H9 (cell line): ENCODE data around the gene TOM1L2. TPM values are rescaled to one million over a fixed set of nuclear protein-coding genes. Genes with fewer than 3 reads are reported as not detected.

Source experiments
- DNase-seq: peaks from one replicate; pipeline ENCODE4 v3.0.0-alpha.2; 2017
- H2AFZ ChIP-seq: one replicate; pipeline ENCODE4 v1.6.1; 2013; ENCODE audit warnings: mild to moderate bottlenecking, low read length, control low read depth, moderate library complexity
- H2AK5ac ChIP-seq: 2 replicates; pipeline ENCODE4 v1.6.1; 2013; ENCODE audit warnings: low read length, control low read depth, mixed read lengths; ENCODE audit not compliant: insufficient read length
- H2BK120ac ChIP-seq: one replicate; pipeline ENCODE4 v1.6.1; 2013; ENCODE audit warnings: low read depth, mild to moderate bottlenecking, low read length, control low read depth, inconsistent platforms; ENCODE audit not compliant: poor library complexity, severe bottlenecking
- H2BK12ac ChIP-seq: 2 replicates; pipeline ENCODE4 v1.6.1; 2013; ENCODE audit warnings: low read length, control low read depth, mixed read lengths, low read depth; ENCODE audit not compliant: insufficient read length
- H2BK15ac ChIP-seq: 2 replicates; pipeline ENCODE4 v1.6.1; 2013; ENCODE audit warnings: low read depth, low read length, control low read depth
- H2BK20ac ChIP-seq: one replicate; pipeline ENCODE4 v1.6.1; 2013; ENCODE audit warnings: low read depth, mild to moderate bottlenecking, low read length, control low read depth, inconsistent platforms; ENCODE audit not compliant: poor library complexity, severe bottlenecking
- H2BK5ac ChIP-seq: 2 replicates; pipeline ENCODE4 v1.6.1; 2013; ENCODE audit warnings: low read length, control low read depth, mixed read lengths; ENCODE audit not compliant: insufficient read length
- H3K14ac ChIP-seq: 2 replicates; pipeline ENCODE4 v1.6.1; 2013; ENCODE audit warnings: low read length, control low read depth; ENCODE audit not compliant: insufficient read depth
- H3K18ac ChIP-seq: 2 replicates; pipeline ENCODE4 v1.6.1; 2013; ENCODE audit warnings: low read depth, mild to moderate bottlenecking, mixed read lengths, low read length, control low read depth; ENCODE audit not compliant: insufficient read length
- H3K23ac ChIP-seq: 2 replicates; pipeline ENCODE4 v1.6.1; 2013; ENCODE audit warnings: low read length, control low read depth, mixed read lengths, low read depth; ENCODE audit not compliant: insufficient read length
- H3K23me2 ChIP-seq: 2 replicates; pipeline ENCODE4 v1.6.1; 2013; ENCODE audit warnings: low read depth, mild to moderate bottlenecking, mixed read lengths, low read length, control low read depth; ENCODE audit not compliant: insufficient read length, poor library complexity, severe bottlenecking
- H3K27ac ChIP-seq: 2 replicates; pipeline ENCODE4 v1.5.1; 2013; ENCODE audit warnings: low read length, control low read depth, mixed read lengths, low read depth; ENCODE audit not compliant: insufficient read length
- H3K27me3 ChIP-seq: 2 replicates; pipeline ENCODE4 v1.6.1; 2013; ENCODE audit warnings: low read length, control low read depth, inconsistent platforms; ENCODE audit not compliant: insufficient read depth
- H3K4ac ChIP-seq: 2 replicates; pipeline ENCODE4 v1.6.1; 2013; ENCODE audit warnings: low read depth, mild to moderate bottlenecking, control low read depth, inconsistent platforms, low read length, moderate library complexity
- H3K4me1 ChIP-seq: 2 replicates; pipeline ENCODE4 v1.6.1; 2013; ENCODE audit warnings: low read length, control low read depth, inconsistent platforms; ENCODE audit not compliant: insufficient read depth
- H3K4me2 ChIP-seq: 2 replicates; pipeline ENCODE4 v1.6.1; 2013; ENCODE audit warnings: low read length, control low read depth, mixed read lengths; ENCODE audit not compliant: insufficient read length, insufficient read depth
- H3K56ac ChIP-seq: 2 replicates; pipeline ENCODE4 v1.6.1; 2013; ENCODE audit warnings: low read depth, mild to moderate bottlenecking, mixed read lengths, low read length, control low read depth; ENCODE audit not compliant: insufficient read length
- H3K79me1 ChIP-seq: 2 replicates; pipeline ENCODE4 v1.6.1; 2013; ENCODE audit warnings: low read depth, mild to moderate bottlenecking, moderate library complexity, low read length, control low read depth, inconsistent platforms; ENCODE audit not compliant: insufficient read depth, poor library complexity, severe bottlenecking
- H3K79me2 ChIP-seq: 2 replicates; pipeline ENCODE4 v1.6.1; 2013; ENCODE audit warnings: low read length, control low read depth, inconsistent platforms; ENCODE audit not compliant: insufficient read depth
- H3K9ac ChIP-seq: 2 replicates; pipeline ENCODE4 v1.6.1; 2013; ENCODE audit warnings: low read length, control low read depth, mixed read lengths; ENCODE audit not compliant: insufficient read length; ENCODE audit errors: extremely low read depth
- H3K9me3 ChIP-seq: one replicate; pipeline ENCODE4 v1.6.1; 2013; ENCODE audit warnings: low read depth, low read length, inconsistent platforms; ENCODE audit not compliant: control insufficient read depth
- H3T11ph ChIP-seq: one replicate; pipeline ENCODE4 v1.6.1; 2013; ENCODE audit warnings: mild to moderate bottlenecking, low read length, control low read depth, inconsistent platforms
- H4K20me1 ChIP-seq: one replicate; pipeline ENCODE4 v1.6.1; 2013; ENCODE audit not compliant: control insufficient read depth, insufficient read length, insufficient read depth
- H4K5ac ChIP-seq: 2 replicates; pipeline ENCODE4 v1.6.1; 2013; ENCODE audit warnings: low read depth, mild to moderate bottlenecking, mixed read lengths, low read length, control low read depth; ENCODE audit not compliant: insufficient read length
- H4K8ac ChIP-seq: replicated peaks from 2 replicates; pipeline ENCODE4 v1.6.1; 2013; ENCODE audit warnings: low read length, control low read depth, mixed read lengths, low read depth; ENCODE audit not compliant: insufficient read length
- H4K91ac ChIP-seq: 2 replicates; pipeline ENCODE4 v1.6.1; 2013; ENCODE audit warnings: low read depth, mild to moderate bottlenecking, moderate library complexity, mixed read lengths, low read length, control low read depth; ENCODE audit not compliant: insufficient read length
- H3K27ac Mint-ChIP-seq, 3 experiments: 2 replicates in 2 of 3; 3 replicates in 1 of 3; pipeline ENCODE4 v1.8.0; 2020 to 2021; ENCODE audit warnings: mixed read lengths in 3 of 3, mild to moderate bottlenecking in 1 of 3, moderate library complexity in 1 of 3
- H3K27me3 Mint-ChIP-seq: 2 replicates; pipeline ENCODE4 v1.8.0; 2021; ENCODE audit warnings: low read depth, mild to moderate bottlenecking, moderate library complexity, mixed read lengths
- H3K36me3 Mint-ChIP-seq, 3 experiments: 2 replicates in 2 of 3; 3 replicates in 1 of 3; pipeline ENCODE4 v1.8.0; 2020 to 2021; ENCODE audit warnings: low read depth in 3 of 3, mixed read lengths in 3 of 3; ENCODE audit not compliant: insufficient read depth in 1 of 3
- H3K4me1 Mint-ChIP-seq, 2 experiments: 2 replicates each; pipeline ENCODE4 v1.8.0; 2020; ENCODE audit warnings: mixed read lengths in 2 of 2
- H3K4me3 Mint-ChIP-seq, 2 experiments: 2 replicates in 1 of 2; 3 replicates in 1 of 2; pipeline ENCODE4 v1.8.0; 2020 to 2021; ENCODE audit warnings: mild to moderate bottlenecking in 2 of 2, mixed read lengths in 2 of 2, moderate library complexity in 1 of 2
- H3K9me3 Mint-ChIP-seq, 2 experiments: 2 replicates in 1 of 2; 3 replicates in 1 of 2; pipeline ENCODE4 v1.8.0; 2020; ENCODE audit warnings: mild to moderate bottlenecking in 2 of 2, mixed read lengths in 2 of 2, moderate library complexity in 1 of 2
- WGBS: extraction: QIAGEN DNeasy Blood & Tissue Kit; methylation state at CpG from one replicate; pipeline ENCODE4 v1.1.7; 2013; ENCODE audit warnings: missing lambda C conversion rate, low lambda C conversion rate, mixed read lengths; ENCODE audit not compliant: insufficient read length; ENCODE audit errors: extremely low coverage; 5-methylcytosine and 5-hydroxymethylcytosine counted together
- total RNA-seq: library from RNA; stranded (reverse); gene quantifications from 2 replicates; pipeline ENCODE4 v1.2.1, GENCODE V29; 2021
- TF ChIP-seq, protein P1 (sequence below): fragments of 200-600 bp; sonication (generic); conservative IDR thresholded peaks from 3 replicates; pipeline ENCODE4 v1.8.0; 2021; ENCODE audit warnings: antibody characterized with exemption, mild to moderate bottlenecking

Gene TOM1L2
- total RNA-seq, 1 experiment from 2014 or later = 4.6 TPM

DNA sequence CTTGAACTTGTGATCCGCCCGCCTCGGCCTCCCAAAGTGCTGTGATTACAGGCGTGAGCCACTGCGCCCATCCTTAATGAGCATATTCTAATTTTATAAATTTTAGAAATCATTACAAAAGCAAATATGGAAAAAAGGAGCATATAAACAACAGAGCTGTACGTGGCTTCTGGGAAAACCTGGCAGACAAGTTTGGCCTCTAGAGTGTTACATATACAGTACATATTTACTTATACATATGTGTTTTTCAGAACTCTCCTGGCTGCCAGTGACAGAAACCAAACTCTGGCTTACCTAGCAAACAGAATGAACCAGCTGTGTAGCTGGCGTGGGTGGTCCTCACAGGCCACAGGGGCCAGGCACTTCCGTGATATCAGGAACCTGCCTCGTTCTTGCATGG is 10.6 kb upstream of the TOM1L2 start:
- Histone ChIP-seq H2AFZ (no peak overlapping the region), H3K79me1 (no peaks in the 10 kb centered on the region), H3K9ac (no peak overlapping the region), H3K23ac (no peak overlapping the region), H3T11ph (no peak overlapping the region), H2BK12ac (no peak overlapping the region), H3K23me2 (no peaks in the 10 kb centered on the region), H4K5ac (no peak overlapping the region), H3K9me3 (no peaks in the 10 kb centered on the region), H3K27me3 (no peaks in the 10 kb centered on the region), H3K27ac (no peak overlapping the region), H4K8ac (no peak overlapping the region), H4K91ac (no peak overlapping the region), H3K4ac (no peak overlapping the region), H2BK120ac (no peak overlapping the region), H3K79me2 (no peaks in the 10 kb centered on the region), H2BK20ac (no peak overlapping the region), H2BK15ac (no peak overlapping the region), H4K20me1 (no peaks in the 10 kb centered on the region), H3K18ac (no peak overlapping the region), H3K56ac (no peak overlapping the region), H2AK5ac (no peak overlapping the region), H3K4me1 (no peaks in the 10 kb centered on the region), H3K4me2 (no peak overlapping the region), H2BK5ac (no peak overlapping the region), H3K14ac (no peak overlapping the region)
- Mint-ChIP-seq H3K9me3 (no peaks in the 10 kb centered on the region; a peak in 1 of 5 replicates), H3K4me1 (no peaks in the 10 kb centered on the region), H3K27ac (no peak overlapping the region), H3K27me3 (no peaks in the 10 kb centered on the region; the same call in 1 of the 2 replicates), H3K36me3 (no peaks in the 10 kb centered on the region), H3K4me3 (no peak overlapping the region)
- DNase-seq = no peak
- TF ChIP-seq, protein P1, sequence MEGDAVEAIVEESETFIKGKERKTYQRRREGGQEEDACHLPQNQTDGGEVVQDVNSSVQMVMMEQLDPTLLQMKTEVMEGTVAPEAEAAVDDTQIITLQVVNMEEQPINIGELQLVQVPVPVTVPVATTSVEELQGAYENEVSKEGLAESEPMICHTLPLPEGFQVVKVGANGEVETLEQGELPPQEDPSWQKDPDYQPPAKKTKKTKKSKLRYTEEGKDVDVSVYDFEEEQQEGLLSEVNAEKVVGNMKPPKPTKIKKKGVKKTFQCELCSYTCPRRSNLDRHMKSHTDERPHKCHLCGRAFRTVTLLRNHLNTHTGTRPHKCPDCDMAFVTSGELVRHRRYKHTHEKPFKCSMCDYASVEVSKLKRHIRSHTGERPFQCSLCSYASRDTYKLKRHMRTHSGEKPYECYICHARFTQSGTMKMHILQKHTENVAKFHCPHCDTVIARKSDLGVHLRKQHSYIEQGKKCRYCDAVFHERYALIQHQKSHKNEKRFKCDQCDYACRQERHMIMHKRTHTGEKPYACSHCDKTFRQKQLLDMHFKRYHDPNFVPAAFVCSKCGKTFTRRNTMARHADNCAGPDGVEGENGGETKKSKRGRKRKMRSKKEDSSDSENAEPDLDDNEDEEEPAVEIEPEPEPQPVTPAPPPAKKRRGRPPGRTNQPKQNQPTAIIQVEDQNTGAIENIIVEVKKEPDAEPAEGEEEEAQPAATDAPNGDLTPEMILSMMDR = no peak
- WGBS = no CpG with 5 or more reads among the region's 9 CpGs
